GM20000 (cell line): ENCODE results near the gene CTH.

Experiments
- DNase-seq: peaks from one replicate; pipeline ENCODE4 v3.0.0; 2012; ENCODE audit warnings: low spot score
- TF ChIP-seq, protein P1 (sequence below): IDR thresholded peaks from 2 replicates; pipeline ENCODE4 v1.5.1; 2012; ENCODE audit warnings: mild to moderate bottlenecking, control low read depth; ENCODE audit errors: extremely low read depth, missing control alignments

The CTH gene

DNA sequence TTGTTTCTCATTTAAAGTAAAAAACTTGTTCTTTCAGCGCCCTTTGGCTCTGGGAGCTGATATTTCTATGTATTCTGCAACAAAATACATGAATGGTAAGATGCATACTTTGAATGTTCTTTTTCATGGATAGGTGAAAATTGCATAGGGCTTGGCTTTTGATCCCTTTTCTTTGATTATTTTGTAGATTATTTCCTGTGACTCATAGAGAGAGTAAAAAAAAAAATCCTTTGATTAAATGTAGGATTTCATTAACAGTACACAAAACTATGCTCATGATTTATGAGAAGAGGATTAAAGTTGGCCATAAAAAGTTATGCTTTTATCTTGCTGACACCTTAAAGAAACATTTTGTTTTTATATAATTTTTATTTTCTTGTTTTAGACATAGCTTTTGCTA is 18.7 kb downstream of the CTH start:
- no peak for DNase-seq
- TF ChIP-seq, protein P1, sequence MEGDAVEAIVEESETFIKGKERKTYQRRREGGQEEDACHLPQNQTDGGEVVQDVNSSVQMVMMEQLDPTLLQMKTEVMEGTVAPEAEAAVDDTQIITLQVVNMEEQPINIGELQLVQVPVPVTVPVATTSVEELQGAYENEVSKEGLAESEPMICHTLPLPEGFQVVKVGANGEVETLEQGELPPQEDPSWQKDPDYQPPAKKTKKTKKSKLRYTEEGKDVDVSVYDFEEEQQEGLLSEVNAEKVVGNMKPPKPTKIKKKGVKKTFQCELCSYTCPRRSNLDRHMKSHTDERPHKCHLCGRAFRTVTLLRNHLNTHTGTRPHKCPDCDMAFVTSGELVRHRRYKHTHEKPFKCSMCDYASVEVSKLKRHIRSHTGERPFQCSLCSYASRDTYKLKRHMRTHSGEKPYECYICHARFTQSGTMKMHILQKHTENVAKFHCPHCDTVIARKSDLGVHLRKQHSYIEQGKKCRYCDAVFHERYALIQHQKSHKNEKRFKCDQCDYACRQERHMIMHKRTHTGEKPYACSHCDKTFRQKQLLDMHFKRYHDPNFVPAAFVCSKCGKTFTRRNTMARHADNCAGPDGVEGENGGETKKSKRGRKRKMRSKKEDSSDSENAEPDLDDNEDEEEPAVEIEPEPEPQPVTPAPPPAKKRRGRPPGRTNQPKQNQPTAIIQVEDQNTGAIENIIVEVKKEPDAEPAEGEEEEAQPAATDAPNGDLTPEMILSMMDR, result no peak

DNA sequence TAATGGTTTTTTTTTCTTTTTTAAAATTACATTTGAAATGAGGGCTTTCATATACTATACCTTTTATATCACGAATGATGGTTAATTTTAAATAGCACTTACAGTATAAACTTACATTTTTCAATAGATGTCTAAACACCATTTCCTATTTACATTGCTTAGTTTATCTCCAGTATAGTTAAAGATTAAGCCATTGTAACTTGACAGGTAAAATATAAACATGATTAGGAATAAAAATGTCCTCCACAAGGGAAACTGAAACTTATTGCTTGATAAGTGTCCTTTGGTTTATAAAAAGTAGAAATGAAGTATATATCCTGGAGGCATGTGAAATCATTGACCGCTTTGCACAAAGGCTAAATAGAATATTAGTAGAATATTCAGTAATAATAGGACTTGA is 20.2 kb downstream of the CTH start:
- DNase-seq, result no peak
- TF ChIP-seq, protein P1, result no peak

DNA sequence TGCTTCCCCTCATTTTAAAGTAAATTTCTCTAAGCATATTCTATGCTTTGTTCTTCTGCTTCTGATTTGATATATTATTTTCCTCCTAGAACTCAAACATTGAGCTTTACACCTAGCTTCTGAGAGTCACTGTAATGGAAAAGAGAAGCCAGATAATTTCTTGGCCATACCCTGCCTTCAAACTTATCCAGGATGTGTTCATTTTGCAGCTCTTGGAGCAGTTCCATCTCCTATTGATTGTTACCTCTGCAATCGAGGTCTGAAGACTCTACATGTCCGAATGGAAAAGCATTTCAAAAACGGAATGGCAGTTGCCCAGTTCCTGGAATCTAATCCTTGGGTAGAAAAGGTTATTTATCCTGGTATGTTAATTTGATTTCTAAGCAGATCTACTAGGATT is 20.8 kb downstream of the CTH start:
- DNase-seq, result no peak

DNA sequence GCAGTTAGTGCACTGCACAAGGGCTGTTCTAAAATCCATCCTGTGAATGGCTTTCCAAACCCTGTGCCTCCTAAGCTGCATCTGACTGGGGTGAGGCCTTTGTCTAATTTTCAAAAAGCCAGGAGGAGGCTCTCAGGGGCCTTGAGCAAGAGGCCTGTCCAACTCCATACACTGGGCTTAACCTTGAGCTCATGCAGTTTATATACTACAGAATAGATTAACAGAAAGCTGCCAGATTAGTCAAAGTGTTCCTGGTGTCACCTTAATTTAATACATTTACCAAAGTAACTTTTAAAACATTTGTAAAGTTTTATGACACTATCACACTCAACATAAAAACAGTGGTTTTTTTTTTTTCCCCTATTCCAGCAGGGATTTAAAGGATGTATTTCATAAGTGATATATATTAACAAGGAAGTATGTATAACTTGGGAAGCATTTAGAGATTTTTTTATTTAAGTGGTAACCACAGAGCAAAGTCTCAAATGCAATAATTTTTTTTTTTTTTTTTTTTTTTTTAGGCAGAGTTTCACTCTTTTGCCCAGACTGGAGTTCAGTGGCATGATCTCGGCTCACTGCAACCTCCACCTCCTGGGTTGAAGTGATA is 23.3 kb downstream of the CTH start:
- TF ChIP-seq, protein P1, result no peak
- DNase-seq, result no peak

More for the DNA sequence above, 20.8 kb downstream of the CTH start:
- TF ChIP-seq, protein P1, result no peak

DNA sequence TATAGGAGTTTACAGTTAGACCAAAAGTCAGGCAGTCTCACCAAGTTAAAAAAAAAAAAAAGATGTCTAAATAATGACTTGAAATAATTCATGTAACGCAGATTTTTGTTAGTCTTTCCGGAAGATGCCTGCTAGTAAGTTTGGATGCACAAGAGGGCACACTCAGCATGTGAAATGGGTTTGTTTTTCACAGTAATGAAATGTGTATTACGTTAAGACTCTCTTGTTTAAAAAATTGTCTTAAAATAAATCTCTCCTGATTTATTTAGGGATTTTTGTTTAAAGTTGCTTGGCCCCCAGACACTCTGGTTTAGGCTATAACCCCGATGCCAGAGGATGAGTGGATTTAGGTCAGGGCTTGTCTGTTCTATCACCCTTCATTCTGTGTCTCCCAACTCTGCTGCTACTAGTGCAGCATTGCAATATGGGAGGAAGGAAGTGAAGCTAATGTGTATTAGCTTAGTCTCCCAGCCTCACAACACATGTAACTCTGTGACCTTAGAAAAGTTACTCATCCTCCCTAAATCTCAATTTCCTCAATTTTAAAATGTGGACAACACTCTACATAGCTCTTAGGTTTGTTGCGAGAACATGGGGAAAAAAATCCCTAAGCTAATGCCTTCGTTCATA is 25.7 kb downstream of the CTH start:
- no peak for DNase-seq
- TF ChIP-seq, protein P1, result no peak

DNA sequence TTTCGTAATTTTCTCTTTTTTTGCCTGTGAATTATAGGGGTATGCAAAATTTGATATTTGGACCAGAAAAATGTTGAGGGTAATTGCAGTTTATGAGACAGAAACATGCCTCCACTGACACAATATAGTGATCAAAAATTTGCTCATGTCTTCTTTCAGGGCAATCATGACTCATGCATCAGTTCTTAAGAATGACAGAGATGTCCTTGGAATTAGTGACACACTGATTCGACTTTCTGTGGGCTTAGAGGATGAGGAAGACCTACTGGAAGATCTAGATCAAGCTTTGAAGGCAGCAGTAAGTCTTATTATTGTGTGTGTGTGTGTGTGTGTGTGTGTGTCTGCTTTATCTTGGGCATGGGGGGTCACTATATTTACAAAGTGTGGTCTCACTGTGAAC is 27.5 kb downstream of the CTH start:
- TF ChIP-seq, protein P1, result no peak
- no peak for DNase-seq

DNA sequence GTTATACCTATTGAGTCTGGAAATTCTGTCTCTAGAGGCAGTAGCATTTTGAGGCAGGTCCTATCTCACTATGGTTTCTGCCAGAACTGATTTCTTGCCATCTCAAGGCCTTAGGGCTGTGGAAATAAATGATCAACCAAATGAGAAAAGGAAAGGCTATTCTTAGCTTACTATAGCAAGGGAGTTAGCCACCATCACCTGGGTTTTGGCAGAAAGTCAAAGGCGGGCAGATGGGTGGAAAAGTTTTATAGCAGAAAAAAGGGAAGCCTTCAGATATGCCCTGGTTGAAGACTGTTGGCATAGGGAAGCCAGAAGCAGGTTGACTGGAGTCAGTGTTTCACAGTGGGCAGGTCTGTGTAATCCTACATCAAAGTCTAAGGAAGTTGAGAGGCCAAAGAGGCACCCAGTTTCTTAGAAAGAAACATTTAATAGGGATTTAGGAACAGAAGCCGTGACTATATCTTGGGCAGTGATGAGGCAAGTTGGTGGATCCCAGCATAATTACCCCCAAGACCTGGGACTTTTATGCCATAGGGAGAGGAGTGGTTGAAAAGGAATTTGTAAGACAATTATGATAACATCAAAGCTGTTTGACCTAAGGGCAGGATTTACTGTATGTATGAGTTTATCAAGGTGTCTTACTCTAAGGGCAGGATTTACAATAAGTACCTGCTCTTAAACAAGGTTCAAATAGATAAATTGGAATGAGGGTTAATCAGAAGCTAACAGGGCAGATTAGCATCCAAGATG is 29.7 kb downstream of the CTH start:
- DNase-seq, result no peak
- TF ChIP-seq, protein P1, result no peak
